Right forelimb (tissue), 1 donor: ENCODE measurements around the gene CBLB.
"Not testable (repeated sequence)": the region's sequence is repeated elsewhere in the genome, so short reads cannot be mapped to it uniquely, and the experiment has no call there.

Source experiments
- DNase-seq: peaks from one replicate; pipeline ENCODE4 v3.0.0-alpha.2; 2018

The CBLB gene

DNA sequence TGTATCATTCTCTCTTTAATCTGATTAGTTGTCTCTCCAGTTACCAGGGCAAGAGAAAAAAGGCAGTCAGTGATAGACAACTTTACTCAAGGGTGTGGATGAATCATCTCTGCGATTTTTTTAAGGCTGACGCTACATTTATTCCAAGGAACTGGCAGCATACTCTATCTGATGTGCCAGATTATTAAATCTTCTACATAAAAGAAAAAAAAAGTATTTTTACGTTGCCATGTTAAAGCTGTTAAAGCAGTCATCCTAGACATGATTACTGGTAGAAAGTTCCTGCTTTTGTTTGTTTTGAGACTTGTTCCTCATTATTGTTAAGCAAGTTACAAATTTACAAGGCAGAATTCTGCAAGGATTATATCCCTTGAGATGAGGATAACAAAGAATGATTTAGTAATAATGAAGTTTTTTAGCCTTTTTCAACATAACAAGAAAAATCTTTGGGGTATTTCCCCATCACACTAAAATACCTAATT, 121.7 kb downstream of the CBLB start:
- DNase-seq, result no peak

DNA sequence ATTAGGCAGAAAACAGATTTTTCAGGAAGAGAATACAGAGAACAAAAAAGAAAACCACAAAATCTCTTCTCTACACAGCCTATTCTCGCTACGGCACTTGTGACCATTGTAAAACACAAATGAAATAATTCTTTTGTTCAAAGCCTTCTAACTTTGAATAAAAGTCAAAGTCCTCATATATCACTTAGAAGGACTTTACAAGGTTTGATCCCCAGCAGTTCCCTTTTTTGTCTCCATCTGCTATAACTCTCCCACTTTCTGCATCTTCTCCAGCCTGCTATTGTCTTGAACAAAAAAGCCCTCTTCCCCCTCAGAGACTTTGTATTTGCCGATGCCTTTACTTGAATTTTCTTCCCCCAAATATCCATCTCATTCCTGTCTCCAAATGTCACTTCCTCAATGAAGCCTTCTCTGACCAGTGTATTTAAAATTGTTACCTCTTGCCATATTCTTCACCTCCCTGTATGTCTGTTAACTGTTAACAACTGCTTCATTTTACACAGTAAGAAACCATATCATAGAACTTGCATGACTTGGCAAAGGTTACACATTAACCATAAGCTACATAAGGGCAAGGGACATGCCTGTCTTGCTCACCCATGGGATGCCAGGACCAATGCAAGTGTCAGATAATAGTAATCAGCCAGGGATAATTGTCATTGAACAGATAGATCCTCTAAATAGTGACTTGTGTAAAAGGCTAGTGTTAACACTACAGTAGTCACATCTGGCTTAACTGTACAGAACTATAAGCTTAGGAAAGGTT, 122.4 kb downstream of the CBLB start:
- no peak for DNase-seq

DNA sequence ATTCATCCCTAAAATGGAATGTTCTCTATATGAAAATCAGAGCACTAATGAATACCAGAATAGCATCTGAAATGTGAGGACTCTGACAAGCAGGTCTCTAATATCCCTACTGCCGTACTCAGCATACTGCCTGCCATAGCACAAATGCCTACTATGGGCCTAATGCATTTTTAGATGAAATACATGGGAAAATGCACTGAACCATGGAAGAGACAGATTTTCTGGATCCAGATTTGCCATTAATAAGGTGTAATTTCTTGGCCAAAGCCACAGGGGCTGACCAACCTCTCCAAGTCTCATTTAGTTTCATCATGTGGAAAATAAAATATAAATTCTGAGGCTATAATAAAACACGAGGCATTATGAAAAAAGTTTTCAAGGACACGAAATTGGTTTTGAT, 123.8 kb downstream of the CBLB start:
- no peak for DNase-seq

DNA sequence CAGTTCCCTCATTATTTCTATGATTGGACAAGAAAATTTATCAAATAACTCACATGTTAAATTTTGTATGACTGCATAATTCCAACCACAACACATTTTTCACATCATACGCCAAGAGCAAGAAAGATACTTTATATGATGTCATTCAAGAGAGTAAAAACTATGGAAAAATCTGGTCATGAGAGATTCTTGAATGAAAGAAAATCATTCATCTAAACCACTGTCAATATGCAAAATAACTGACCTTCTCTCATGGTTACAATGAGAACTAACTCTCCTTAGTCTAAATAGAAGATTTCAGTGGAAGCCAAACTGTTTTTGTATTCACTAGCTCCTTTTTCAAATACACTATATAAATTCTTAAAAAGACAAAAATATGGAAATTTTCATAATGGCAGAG, 124.6 kb downstream of the CBLB start:
- no peak for DNase-seq

DNA sequence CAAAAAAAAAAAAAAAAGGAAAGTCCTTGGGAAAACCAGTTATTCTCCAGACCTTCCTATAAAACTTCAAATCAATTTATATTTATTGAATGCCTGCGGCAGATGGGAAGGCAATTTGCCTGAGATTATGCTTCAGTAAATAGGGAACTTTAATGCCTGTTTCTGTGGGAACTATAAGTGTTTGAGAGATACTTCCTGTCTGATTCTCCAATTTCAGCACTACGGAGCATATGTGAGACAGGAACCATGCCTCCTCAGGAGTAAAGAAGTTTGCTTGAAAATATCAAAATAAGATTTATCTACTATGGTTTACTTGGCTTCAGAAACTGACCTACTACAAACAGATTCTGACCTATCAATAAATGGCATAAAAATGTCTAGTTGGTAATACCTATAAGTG, 135.5 kb downstream of the CBLB start:
- no peak for DNase-seq

DNA sequence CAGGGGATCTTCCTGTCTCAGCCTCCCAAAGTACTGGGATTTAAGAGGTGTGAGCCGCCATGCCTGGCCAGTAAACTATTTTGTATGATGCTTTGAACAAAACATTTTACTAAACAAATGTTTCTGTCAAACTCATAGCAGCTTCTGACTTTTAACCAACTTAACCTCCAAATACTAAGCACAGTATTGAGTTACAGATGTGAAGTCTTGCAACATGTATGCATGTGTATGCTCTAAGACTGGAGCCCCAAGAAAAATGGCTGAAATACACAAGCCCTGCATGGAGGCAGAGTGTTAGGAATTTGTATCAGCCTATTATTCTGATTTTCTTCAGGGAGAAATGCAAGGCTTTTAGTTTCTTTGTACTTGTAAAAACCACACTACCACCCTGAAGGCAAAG, 137.1 kb downstream of the CBLB start:
- no peak for DNase-seq

DNA sequence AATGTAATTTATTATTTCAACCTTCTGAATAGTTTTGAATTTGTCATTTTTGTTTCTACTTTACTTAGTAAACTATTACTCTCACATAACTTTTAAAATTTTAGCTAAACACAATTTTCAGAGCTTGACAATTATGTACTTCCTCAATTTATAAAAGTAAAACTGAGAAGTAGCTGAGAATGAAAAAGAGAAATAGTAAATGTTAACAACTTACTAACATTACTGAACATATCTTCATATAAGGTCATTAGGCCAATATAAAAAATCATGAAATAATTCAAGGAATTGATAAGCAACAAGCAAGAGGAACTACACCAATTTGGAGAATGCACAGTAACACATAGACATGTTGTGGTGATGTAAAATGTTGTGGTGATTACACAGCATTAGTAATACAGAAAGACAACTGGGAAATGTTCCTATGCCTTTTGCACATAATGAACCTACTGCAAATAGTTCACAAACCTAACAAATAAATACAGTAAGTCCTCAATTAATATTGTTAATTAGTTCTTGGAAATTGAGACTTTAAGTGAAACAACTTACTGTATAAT, 137.9 kb downstream of the CBLB start:
- DNase-seq, result no peak

DNA sequence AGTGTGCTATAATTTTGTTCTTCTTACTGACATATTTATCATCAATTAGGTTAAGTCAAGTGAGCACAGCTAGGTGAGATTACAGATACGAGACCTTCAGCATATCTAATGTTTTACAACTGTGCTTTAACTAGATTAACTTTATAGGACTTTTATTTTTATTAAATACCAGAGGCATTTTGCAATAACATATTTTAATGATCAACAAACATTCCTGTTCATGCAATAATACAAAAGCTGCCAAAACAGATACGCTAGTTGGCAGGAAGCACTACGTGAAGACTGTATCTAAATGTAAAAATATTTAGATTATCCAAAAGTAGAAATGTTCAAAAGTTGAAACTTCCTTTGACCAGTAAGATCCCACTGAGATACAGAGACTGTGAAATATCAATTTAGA, 139.1 kb downstream of the CBLB start:
- DNase-seq, result no peak

DNA sequence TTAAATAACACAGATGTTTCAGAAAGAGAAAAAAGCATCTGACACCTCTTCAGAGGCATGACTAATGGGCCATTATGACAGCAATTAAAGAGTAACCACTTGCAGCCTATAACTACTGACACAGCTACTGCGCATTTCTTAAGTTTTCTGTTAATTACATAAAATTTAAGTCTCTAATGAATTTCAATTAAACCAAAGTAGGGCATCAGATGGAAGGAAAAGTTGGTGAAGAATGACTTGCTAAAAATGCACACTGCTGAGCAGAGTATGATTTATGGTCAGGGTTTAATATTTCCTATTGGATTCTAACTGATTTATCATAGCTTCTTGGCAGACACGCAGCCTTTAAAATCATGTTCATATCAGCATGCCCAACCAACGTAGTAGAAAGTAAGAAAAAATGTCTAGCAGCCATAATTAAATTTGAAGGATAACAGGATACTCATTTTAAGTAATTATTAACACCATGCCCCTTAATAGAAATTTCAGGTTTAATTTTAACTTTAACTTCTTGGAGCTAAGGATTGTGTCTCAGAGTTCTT, 140.0 kb downstream of the CBLB start:
- DNase-seq, result no peak

DNA sequence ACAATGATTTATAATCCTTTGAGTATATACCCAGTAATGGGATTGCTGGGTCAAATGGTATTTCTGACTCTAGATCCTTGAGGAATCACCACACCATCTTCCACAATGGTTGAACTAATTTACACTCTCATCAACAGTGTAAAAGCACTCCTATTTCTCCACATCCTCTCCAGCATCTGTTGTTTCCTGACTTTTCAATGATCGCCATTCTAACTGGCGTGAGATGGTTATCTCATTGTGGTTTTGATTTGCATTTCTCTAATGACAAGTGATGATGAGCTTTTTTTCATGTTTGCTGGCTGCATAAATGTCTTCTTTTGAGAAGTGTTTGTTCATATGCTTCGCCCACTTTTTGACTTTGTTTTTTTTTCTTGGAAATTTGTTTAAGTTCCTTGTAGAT, 141.8 kb downstream of the CBLB start:
- not testable (repeated sequence) for DNase-seq

DNA sequence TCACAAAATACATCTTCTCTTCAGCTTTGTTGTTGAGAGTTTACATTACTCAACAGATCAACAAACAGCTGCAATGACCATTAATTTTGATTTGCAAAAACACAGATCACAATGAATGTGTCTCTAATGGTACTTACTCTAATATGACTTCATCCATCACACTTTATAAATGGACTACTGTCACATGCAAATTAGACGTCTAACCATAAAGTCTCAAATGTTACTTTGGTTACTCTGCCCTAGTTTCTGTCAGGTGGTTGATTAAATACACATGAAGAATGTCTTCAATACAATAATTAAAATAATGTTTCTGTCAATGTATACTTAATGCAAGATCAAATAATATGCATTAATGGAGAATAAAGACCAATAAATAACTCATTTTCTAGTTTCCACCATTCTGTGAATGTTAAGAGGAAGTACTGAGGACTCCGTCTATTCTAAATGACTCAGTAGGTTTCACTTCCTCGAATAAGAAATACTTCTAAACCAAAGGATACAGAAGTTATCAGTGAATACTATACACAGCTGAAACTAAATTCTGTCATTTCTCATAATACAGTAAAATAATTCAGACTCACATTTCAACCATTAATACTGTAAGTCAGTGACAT, 145.8 kb downstream of the CBLB start:
- no peak for DNase-seq

DNA sequence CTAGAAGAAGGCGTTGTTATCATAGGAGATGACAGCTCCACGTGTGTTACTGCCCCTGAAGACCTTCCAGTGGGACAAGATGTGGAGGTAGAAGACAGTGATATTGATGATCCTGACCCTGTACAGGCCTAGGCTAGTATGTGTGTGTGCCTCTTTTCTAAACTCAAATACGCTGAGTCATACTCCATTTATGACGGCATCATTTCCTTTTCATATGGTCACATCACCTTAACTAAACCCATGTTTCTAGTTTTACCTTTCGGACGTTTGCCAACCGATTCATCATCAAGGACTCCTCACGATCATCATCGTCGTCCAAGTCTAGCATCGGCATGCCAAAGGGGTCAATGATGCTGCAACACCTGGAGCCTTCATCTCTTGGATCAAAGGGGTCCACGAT, 149.0 kb downstream of the CBLB start:
- DNase-seq, result no peak

DNA sequence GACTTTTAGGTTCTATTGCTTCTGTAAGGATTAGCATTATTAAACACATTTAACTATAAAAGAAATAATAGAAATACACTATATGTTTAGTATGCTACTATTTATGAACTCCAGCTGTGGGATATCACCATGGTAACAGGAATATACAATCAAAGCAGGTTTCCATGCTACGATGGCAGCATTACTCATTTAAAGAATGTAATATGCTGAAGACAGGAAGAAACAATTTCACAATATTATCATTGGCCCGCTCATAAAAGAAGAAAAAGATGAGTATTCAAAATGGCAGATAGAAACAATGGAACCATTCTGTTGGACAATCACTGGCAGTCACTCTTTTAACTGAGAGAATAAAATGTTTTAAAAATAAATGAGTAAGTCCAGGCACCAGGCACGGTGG, 153.4 kb downstream of the CBLB start:
- DNase-seq, result no peak

DNA sequence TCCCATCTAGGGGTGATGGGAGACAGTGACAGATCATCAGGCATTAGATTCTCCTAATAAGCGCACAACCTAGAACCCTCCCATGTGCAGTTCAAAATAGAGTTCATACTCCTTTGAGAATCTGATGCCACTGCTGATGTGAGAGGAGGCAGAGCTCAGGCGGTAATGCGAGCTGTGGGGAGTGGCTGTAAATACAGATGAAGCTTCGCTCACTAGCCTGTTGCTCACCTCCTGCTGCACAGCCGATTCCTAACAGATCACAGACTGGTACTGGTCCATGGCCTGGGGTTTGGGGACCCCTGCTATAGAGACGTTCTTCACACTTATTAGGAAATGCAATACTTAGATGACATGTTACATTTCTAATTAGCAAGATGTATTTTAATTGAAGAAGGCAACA, 154.4 kb downstream of the CBLB start:
- DNase-seq, result no peak

DNA sequence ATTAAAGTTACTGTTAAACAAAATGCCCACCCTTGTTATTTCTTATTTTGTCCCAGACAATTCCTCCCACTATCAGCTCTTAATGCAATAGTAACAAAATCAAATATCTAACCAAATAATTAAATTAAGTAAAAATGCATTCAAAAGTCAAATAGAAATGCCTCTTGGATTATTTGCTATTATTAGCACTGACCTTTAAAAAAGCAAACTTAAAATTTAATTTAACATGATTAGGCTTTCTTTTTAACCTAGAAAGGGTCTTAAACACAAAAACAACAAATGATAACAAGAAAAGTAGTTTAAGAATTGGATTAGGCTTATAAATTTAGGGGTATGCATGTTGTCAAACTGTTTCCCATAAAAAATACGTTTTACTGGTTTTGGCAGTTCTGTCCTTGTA, 159.8 kb downstream of the CBLB start:
- no peak for DNase-seq

DNA sequence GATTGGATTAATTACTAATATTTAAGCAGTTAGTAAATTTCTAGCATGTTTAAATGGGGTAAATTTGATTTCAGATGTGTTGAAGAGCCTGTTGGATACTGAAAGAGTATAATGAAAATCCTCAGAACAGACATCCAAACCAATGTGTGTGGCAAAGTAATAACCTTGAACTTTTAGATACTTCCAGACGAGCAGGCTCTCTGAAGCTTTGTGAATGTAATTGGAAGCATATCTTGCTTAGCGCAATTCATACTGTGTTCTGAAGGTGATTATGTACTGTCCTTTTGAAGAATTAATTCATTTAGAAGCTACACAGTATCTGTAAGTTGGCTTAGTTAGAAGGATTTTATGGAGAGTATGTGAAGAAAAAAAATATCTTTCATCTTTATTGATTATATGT, 161.8 kb downstream of the CBLB start:
- no peak for DNase-seq

DNA sequence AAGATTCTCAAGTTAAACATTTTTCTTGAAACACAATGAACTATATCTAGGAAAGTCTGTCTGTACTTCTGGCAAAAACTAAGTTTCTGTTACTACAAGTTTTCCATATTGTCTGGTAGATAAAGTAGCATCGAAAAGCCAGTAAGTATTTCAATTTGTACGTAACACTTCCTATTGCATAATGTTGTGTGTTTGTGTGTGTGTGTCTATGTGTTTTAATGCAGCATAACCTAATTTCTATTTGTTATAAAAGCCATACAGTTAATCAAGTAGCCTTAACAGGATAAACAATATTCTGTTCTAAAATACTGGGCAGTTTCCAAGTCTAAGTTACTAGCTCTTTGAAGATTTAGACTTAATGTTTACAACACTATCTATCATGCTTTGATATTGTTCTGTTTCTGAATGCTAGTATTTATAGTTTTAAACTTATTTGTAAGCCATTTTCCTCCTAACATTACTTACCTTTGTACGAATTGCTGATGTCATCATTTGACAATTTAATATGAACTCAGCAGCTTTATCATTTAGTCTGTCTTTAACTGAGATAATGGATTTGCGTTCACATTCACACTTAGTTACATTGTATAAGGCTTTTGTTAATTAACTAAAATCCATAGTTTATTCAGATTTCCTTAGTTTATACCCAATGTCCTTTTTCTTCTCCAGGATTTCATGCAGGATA, 163.9 kb downstream of the CBLB start:
- DNase-seq, result no peak

DNA sequence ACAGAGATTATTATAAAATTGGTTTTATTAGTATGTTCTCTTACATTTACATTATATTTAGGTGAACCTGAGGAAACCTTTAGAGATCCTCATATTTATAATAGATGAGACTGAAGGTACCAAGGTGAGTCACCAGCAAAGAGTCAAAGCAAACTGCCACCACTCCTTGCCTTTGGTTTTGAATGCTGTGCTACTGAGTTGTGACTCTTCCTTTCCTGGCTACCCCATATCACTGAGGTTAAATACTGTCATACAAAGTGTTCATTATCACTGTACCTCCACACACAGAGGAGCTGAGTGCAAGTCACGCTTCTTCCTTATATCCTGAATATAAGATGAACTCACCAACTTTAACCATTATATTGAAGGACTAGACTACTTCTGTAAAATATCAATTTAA, 168.2 kb downstream of the CBLB start:
- no peak for DNase-seq

DNA sequence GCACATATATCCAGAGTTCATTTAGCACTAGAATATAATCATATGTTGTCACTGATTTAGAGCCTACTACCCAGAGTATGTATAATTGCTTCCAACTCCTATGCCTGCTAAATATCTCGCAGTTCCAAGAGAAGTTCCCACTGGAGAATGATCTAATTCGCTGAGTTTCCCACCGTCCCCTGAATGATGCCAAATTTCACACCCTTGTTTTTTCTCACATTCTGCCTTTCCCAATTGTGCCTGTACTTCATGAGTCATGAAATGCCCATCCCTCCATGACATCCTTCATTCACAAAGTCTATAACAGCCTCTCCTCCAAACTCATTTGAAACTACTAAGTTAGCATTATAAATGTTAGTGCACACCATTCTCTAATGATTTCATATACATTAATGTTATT, 177.2 kb downstream of the CBLB start:
- no peak for DNase-seq

DNA sequence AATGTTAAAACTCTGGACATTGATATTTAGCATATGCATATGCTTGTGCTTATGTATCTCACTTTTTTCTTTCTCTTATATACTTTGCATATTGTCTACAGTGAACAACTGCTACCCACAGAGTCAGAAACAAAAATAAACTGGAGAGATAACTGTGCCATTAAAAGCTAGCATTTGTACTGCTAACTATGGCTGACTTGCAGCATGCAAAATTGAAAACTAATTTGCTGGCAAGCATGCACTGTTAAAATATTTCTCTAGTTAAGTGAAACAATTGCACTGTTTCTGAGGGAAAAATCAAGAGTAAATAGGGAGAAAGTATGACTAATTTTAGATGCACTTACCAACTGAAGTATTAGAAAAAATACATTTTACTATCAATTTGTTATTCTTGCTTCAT, 177.8 kb downstream of the CBLB start:
- DNase-seq, result no peak

DNA sequence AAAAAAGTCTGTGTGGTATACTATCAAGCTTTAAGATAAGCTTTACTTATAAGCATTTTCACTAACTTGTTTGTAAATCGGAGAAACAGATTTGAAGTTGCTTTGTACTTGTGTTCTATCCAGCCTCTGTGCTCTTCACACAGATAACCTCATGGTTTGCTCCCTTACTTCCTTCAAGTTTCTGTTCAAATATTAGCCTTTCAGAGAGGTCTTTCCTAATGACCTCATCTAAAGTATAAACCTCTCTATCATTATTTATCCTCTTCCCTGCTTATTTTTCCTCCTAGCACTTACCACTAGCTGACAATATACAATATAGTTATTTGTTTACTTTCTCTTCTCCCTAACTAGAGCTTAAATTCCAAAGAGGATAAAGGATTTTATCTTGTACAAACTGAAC, 180.0 kb downstream of the CBLB start:
- DNase-seq, result no peak

DNA sequence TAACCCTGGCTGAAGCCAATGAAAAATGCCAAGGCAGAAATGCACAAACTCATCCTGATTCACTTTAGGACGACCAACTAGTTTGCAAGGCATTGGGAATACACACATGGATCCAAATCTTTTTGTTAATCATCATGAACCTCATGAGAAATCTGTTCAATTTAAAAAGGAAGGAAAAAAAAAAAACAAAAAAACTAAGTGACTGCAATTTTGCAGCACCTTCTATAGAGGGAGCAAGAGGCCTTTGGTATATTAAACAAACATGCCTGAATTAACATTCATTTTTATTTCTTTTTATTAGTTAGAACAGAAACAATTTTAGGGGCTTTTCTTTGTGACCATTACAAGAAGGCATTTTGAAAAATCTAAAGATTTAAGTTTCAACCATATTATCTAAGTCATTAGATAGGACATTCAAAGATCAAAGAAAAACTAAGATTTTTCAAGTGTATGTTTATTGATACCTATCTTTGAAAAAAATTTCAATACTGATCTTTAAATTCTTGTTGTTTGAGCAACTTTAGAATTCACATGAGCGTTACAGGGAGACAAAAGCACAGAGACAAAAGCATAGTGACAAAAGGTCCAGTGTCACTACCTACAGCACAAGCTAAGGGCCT, 182.4 kb downstream of the CBLB start:
- DNase-seq, result no peak

DNA sequence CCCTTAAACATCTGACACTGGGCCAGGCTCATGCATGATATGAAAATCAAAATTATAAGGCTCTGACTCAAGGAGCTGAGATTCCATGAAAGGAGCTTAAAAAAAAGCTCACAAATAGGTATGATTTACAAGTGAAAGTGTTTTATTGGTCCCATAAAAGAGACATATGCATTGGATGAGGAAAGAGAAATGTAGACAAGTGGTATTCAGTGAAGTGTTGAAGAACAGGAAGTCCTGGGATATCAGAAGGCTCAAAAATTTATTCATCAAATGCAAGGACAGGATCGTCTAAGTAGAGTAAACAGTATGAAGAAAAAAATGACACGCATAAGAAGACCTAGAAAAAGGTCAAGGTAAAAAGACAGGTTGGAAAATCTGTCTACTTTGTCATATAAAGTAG, 188.9 kb downstream of the CBLB start:
- no peak for DNase-seq
